ENCODE measurements around the gene OR51L1.
"Not testable (repeated sequence)": the region's sequence is repeated elsewhere in the genome, so short reads cannot be mapped to it uniquely, and the experiment has no call there.

The OR51L1 gene, protein sequence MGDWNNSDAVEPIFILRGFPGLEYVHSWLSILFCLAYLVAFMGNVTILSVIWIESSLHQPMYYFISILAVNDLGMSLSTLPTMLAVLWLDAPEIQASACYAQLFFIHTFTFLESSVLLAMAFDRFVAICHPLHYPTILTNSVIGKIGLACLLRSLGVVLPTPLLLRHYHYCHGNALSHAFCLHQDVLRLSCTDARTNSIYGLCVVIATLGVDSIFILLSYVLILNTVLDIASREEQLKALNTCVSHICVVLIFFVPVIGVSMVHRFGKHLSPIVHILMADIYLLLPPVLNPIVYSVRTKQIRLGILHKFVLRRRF

DNA sequence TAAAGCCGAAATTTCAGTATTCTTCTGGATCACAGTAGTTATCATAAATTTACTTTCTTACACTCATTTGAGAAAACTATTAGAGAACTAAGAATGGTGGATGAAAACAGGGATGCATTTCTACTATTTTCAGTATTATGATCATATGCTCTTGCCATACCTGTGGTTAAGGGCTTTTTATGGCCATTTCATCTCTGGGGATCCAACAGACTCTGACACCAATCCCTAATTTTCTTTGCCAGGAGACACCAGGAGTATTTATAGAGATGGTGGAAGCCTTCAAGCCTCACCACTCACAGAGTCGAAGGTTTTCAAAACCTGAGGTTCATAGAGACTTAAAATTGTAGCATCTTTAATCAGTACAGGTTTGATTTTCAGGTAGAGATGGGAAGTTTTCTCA is at the start of gene OR51L1:
Gene OR51L1, plus strand, starts transcription at position 301 of the 400 bp plus-strand sequence. CDS start 4,132 bp downstream, outside the sequence.
- DNase-seq, result no peak

DNA sequence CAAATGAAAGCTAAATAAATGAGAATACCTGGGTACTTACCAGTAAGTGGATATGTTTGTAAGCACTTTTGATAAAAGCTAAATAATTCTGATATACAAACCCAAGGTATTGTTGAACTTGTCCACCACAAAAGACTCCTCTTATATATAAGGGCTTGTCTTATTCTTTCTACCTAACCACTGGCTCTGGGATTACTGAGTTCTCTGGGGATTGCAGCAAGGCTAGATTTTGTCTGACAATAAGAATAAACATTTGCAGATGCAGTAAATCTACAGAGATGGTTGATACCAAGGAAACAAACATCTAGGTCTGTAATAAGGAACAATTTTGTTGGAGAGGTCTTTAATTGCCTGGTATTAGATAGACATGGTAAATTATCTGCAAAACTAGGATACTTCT is 47.1 kb upstream of the OR51L1 start, which contains the start of gene OR51A4:
Gene OR51A4, minus strand, starts transcription at position 101 of the 400 bp plus-strand sequence. CDS start 505 bp downstream, outside the sequence.
- DNase-seq, result no peak

DNA sequence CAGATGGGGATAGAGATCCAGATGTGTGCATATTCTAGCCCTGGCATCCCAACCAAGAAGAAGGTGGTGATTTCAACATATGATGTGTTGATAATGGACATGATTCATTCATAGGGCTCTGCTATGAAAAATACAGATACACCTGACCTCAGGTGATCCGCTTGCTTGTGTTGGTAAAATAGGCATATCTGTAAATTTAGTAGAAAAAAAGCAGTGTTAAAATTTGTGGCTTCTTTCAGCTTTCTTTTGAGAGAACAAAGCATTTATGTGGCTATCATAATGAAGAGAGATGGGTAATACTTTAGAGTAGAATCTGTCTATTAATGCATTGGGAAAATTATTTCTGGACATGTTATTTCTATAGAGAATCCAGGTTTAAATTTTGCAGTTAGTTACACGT is 39.0 kb upstream of the OR51L1 start, which contains the start of gene OR51A2:
Gene OR51A2, minus strand, starts transcription at position 101 of the 400 bp plus-strand sequence. Its CDS starts 0 bp downstream, at position 101.
- not testable (repeated sequence) for DNase-seq

DNA sequence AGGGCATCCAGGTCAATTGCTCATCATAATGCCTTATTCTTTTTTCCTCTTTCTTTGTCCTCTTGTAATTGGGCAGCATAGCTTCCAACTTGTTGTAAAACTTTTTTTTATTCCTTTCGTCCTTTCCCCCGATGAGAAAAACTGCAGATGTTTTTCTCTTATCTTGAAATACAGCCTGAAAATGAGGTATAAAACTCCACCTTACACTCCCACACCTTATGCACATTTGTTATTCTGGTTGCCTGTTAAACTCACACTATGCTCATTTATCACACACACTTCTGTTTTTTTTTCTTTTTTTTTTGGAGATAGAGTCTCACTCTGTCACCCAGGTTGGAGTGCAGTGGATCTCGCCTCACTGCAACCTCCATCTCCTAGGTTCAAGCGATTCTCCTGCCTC is 37.3 kb upstream of the OR51L1 start:
- no peak for DNase-seq

DNA sequence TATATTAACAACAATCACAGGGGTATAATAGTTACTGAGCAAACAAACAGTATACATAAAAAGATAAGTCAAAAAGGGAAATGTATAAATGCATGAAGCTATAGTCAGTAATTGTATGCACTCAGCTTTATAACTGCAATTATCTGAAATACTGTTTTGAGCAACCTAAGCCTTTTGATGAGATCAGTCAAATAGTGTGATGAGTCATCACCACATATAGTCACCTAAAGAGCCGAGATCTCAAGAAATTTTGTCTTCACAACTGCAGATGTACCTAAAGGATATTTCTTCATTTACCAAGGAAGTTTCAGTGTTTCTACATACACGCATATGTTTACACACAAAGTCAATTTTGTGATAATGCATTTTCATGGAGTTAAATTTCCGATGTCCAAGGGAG is 33.8 kb upstream of the OR51L1 start:
- no peak for DNase-seq

DNA sequence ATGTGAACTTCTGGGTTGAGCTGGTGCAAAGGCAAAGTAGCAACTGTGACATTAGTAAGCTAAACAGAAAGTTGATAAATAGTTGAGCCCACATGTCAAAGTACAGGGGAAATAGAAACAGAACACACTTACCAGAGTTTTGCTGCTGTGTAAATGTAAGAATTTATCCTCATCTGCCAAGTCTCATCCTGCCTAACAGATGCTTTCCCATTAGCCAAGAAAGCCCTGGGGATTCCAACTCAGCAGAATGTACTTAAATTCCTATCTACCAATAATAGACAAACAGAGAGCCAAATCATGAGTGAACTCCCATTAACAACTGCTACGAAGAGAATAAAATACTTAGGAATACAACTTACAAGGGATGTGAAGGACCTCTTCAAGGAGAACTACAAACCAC is 31.8 kb upstream of the OR51L1 start:
- no peak for DNase-seq

DNA sequence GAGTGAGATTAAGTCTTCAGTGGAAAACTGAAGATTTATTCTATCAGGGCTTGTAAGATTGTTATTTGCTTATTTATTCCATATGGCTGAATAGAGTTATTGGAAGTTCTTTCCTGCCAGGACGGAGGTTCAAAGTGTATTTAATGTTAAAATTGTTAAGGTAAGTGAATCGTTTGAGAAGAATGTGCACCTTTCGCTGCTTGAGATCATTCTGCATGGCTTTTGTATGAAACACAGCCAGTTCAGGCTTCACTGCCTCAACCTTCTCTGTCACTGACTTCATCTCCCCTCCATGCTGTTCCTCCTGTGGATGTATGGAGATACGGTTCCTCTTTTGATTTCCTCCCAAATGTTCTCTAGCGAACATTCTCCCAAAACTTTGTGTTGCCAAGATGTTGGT is 19.2 kb upstream of the OR51L1 start:
- DNase-seq, result no peak

DNA sequence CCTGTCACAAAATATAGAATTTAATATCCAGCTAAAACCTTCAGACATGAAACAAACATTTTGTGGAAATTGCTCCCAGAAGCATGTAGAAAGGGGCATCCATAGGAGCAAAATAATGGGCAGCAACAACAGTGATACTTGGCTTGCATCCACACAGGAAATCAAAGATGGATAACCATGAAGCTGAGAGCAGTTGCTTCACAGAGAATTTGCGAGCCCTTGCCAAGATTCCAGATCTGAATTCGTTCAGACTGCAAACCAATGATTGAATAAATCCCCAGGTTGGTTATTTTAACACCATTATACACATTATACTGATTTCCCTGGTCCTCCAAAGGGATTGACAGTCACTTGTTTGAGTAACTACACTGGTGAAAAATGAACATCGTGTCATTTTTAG is 15.6 kb upstream of the OR51L1 start:
- DNase-seq, result no peak

DNA sequence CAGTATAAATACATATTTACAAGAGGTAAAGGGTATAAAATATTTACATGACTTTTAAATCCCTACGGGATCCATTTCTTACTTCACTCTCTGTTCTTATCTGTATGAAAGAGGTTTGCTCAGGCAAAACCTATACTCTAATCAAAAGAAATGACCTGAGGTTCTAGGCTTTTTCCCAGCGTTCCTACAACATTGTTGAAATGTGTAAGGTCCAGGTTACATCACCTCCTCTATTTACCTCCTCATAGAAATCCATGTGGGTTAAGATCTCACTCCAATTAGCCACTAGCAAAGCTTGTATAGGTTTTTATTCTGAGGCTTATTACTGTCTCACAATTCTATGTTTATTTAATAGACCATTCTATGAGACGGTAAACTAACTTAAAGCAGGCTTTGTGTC is 12.0 kb upstream of the OR51L1 start:
- no peak for DNase-seq

DNA sequence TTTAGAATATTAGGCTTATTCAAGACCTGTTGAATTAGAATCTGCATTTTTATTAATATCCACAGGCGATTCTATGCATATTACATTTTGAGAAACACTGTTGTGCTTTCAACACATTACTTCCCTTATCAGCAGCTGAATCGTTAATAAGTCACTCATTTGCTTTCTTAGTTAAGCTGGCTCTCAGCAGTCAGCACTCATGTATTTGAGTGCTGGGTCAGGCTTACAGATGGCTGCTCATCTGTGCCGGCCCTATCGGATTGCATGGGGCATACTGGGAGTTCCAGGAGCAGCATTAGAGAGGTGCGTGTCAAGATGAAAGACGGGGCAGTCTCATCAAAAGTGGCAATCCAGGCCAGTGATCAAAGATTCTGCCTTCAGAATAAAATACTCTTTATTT is 10.8 kb upstream of the OR51L1 start:
- DNase-seq, result no peak

DNA sequence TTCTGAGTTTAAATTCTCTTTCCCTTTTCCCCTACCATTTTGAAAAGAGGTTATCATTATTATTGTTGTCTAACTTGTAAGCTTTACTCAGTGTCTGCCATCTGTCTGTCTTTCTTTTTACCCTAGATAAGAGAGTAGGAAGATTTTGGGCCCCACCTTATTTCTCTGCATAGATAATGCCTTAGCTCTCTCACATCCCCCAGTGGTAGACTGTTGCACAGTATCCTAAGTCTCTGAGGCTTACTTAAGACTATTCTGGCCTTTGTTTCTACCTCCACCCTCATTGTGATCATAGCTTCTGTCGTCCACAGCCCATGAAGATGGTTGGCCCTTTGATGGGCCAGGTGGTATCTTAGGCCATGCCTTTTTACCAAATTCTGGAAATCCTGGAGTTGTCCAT is 3.6 kb upstream of the OR51L1 start:
- DNase-seq, result no peak

DNA sequence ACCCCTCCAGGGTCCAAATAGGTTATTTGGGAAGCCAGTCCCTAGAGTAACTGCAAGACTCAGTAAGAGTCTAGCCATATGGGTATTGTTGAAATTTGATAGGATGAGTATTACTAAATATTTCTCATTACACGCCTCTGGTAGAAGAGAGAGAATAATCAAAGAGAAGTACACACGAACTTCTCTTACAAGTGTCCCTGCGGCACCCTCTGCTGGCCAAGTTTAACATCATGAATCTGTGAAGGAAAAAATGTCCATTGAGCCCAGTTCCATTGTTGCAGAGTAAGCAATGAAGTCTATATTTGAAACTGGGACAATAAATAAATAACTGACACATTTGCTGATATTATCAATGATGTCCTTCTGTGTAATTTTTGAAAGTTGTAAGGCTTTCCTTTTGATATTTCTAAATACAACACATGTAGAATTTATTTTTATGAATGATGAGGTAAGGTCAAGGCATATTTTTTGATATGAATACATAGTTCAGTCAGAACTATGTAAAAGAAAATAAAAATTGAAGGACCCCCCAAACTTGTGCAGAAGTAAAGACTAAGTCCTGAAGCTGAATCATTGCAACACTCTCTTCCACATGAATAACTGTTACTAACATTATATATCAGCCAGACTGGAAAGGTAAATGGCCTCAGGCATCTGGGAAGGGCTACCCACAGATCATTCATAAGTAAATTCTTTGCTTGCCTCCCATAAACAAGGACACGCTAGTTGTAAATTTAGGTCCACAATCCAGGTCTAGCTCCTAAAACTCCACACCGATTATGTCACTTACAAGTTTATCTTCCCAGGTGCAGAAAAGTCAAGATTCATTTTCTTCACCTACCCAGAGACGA is 10.0 kb downstream of the OR51L1 start:
- DNase-seq, result peak; percentile 25

DNA sequence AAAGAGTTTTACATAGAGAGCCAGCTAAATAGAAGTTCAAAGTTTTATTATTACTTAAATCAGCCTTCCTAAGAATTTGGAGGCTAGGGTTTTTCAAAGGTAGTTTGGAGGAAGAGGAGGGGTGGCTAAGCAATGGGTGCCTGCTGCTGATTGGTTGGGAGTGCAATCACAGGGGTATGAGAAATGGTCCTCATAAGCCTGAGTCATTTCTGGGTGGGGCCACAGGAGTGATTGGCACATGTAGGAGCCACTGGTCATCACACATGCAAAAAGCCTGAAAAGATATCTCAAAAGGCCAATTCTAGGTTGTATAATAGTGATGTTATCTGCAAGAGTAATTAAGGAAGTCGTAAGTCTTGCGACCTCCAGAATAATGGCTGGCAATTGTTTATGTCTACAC is 12.9 kb downstream of the OR51L1 start:
- DNase-seq, result no peak

DNA sequence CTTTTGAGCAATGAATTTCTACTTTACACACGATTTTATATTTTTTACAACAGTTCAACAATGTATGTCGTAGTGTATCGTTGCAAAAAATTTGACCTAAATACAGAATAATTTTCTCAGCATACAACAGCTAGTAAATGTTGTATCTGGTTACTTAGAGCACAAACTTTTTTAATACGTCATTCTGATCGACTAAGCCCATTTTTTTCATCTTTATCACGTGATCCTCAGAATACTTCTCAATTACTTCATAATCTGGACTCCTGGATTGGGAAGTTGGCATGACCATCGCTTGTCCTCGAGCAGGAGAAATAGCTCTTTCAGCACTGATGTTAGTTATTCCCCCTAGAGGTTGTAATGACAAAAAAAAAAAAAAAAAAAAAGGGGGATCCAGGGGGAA is 16.6 kb downstream of the OR51L1 start:
- no peak for DNase-seq

DNA sequence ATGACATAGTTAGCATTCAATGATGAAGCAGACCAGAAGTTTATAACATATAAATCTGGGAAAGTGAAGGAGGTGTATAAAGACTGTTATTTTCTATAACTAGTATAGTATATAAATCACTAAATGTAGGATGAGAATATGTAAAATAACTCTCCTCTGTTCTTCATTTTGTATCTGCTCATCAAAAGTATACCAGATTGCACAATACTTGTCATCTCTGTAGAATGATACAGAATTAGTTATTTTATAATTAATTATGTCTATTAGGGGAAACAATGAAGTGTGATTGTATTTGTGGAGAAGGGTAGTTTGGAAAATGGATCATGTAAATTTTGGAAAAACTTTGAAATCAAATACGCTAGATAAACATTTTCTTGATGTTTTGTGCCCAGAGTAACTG is 18.4 kb downstream of the OR51L1 start:
- DNase-seq, result no peak

DNA sequence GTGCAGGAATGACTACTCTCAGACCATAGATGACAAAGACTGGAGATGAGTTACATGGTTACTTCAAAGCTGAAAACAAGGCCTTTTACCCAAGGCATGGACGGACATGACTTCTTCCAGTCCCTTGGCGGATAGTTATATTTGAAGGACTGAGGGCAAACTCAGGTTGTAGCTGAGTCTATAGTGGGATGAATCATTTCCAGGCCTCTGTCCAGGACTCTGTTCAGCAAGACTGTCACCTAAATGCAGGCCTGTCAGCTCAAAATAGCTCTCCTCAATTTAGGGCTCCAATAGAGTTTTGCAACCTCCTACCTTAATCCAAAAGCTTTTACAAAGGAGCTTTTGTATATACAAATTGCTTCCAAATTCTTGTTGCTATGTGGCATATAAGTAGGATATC is 27.3 kb downstream of the OR51L1 start:
- DNase-seq, result no peak

DNA sequence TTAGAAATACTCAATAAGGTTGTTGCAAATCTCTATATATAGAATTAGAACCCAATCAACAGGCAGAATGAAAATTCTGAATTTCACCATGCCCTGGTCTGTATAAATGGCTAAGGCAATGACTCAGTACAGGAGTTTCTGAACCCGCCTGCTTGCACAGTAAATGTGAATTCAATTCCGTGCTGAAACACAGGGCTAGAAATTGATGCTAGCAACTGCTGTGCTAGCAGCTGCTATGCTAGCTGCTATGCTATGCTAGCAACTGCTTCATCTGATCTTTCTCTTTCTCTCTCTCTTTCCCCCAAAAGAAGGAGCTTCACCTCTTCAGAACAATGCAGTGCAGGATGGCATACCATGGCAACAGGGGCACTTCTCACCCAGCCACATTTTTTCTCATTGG is 42.0 kb downstream of the OR51L1 start:
- DNase-seq, result no peak

DNA sequence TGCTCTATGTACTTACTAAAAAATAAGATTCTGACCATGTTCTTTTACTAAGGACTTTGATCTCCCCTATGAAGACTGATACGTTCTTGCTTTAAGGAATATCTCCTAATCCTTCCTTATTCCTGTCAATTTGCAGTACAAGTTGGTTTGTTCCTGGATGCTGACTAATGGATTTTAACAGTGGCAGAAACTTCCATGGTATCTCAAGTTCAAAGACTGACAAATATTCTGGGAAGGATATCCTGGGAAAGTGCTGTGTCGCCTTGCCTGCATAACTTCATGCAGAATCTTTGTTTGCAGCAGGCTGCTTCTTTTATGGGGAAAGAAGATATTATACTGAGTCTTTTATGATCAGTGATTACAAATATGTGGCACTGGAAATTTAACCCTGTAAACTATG is 43.3 kb downstream of the OR51L1 start:
- DNase-seq, result no peak

DNA sequence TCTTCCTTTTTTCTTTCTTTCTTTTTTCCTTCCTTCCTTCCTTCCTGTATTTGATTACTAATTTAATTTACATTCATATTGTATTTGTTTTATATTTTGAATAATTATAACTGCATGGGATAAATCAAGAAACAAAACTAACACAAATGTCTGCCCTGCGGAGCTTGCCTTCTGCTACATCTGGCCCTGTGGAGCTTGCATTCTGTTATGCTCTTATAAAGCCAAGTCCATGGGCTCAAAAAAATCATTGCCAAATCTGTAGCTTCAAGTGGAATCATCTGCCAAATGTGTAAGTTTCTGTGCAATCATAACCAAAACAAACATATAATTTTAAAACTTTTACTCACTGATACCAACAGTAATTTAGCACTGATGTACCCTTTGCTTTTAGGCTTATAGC is 43.7 kb downstream of the OR51L1 start:
- DNase-seq, result no peak

DNA sequence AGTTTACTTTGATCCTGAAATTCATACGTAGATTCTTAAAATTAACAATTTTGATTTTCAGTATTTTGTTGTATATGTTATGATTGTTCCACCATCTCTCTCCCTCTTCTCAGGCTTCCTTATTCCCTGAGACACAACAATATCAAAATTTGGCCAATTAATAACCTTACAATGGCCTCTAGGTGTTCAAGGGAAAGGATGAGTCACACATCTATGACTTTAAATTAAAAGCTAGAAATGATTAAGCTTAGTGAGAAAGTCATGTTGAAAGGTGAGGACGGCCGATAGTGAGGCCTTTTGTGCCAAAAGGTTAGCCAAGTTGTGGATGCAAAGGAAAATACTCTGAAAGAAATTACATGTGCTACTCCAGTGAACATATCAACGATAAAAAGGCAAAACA is 46.2 kb downstream of the OR51L1 start:
- DNase-seq, result no peak

DNA sequence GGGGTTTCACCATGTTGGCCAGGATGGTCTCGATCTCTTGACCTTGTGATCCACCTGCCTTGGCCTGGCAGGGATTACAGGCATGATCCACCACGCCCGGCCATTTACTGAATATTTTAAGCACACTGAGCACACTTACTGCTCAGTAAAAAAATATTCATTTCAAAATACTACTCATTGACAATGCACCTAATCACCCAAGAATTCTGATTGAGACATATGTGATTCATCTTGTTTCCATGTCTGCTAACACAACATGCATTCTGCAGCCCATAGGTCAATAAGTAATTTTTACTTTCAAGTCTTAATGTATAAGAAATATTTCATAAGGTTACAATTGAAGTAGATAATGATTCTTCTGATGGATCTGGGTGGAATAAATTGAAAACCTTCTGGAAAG is 47.4 kb downstream of the OR51L1 start:
- no peak for DNase-seq

DNA sequence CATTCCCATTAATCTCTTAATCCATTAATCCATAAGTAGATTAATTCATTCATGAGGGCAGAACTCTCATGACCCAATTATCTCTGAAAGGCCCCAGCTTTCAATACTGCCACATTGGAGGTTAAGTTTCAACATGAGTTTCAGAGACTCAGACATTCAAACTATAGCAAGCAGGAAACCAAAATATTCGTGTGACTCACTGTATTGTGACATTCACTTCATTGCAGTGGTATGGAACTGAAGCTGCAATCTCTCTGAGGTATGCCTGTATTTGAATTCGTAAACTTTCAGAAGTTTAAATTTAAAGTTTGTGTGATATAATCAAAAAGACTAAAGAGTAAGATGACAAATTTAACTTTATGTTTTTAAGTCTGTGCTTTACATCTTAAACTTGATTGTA is 48.7 kb downstream of the OR51L1 start:
- no peak for DNase-seq

DNA sequence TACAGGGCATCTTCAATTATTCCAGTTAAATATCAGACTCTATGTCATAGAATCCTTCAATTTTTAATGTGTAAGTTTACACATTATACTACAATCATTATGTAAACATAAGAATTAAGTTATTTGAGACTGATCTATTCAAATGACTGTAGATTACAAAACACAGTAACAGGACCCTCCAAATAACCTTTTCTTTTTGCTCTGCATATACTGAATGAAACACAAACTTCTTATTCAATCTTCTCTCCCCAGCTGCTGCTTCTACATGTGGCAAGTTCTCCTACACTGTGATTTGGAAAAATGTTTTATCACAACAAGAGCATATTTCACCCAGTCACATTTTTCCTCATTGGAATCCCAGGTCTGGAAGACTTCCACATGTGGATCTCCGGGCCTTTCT is 51.6 kb downstream of the OR51L1 start, which contains the start of gene OR52J3:
Gene OR52J3, plus strand, starts transcription at position 301 of the 400 bp plus-strand sequence. Its CDS starts 0 bp downstream, at position 301.
- DNase-seq, result no peak

DNA sequence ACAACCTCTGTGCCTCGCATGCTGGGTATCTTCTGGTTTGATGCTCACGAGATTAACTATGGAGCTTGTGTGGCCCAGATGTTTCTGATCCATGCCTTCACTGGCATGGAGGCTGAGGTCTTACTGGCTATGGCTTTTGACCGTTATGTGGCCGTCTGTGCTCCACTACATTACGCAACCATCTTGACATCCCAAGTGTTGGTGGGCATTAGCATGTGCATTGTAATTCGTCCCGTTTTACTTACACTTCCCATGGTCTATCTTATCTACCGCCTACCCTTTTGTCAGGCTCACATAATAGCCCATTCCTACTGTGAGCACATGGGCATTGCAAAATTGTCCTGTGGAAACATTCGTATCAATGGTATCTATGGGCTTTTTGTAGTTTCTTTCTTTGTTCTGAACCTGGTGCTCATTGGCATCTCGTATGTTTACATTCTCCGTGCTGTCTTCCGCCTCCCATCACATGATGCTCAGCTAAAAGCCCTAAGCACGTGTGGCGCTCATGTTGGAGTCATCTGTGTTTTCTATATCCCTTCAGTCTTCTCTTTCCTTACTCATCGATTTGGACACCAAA is 52.2 kb downstream of the OR51L1 start:
- DNase-seq, result no peak
